GM12878 (cell line): ENCODE data around the gene SON.
A peak's percentile ranks its signal among the peaks of the same experiment; 100 is the strongest.

ENCODE experiments used
- CEBPZ ChIP-seq: fragments of 150-350 bp; IDR thresholded peaks from 2 replicates; pipeline ENCODE4 v1.6.1; 2016; ENCODE audit warnings: low read depth, low read length
- CHD2 ChIP-seq: IDR thresholded peaks from 2 replicates; pipeline ENCODE4 v1.6.1; 2011; ENCODE audit warnings: low read depth, low read length, improper control_type of control experiment, borderline replicate concordance
- CREM ChIP-seq: IDR thresholded peaks from 2 replicates; pipeline ENCODE4 v1.6.1; 2014; ENCODE audit warnings: antibody characterized with exemption, low read depth
- CTCF ChIP-seq, 3 experiments: IDR thresholded peaks in 2 of 3; conservative IDR thresholded peaks in 1 of 3; 2 replicates each; pipeline ENCODE4 v1.5.1; 2011; ENCODE audit warnings: low read depth in 3 of 3, low read length in 3 of 3, mild to moderate bottlenecking in 3 of 3, control low read depth in 2 of 3, moderate library complexity in 2 of 3, inconsistent platforms in 1 of 3, mixed read lengths in 1 of 3; ENCODE audit not compliant: control insufficient read depth in 2 of 3, insufficient read depth in 1 of 3; ENCODE audit errors: extremely low read depth in 1 of 3
- EP300 ChIP-seq, 2 experiments: fragments of 150-350 bp in 1 of 2; IDR thresholded peaks; 2 replicates each; pipeline ENCODE4 v1.6.1; 2011 to 2012; ENCODE audit warnings: low read depth in 2 of 2, low read length in 2 of 2, borderline replicate concordance in 1 of 2, improper control_type of control experiment in 1 of 2, inconsistent platforms in 1 of 2; ENCODE audit not compliant: control insufficient read depth in 1 of 2
- HDAC6 ChIP-seq: fragments of 200-600 bp; sonication (generic); IDR thresholded peaks from one replicate; pipeline ENCODE4 v1.8.0; 2017; ENCODE audit warnings: antibody characterized with exemption; ENCODE audit not compliant: unreplicated experiment
- KDM1A ChIP-seq: fragments of 200-600 bp; sonication (generic); IDR thresholded peaks from 2 replicates; pipeline ENCODE4 v1.6.1; 2016; ENCODE audit warnings: borderline replicate concordance
- PKNOX1 ChIP-seq: fragments of 450-650 bp; IDR thresholded peaks from 2 replicates; pipeline ENCODE4 v1.6.1; 2016; ENCODE audit warnings: mild to moderate bottlenecking
- PML ChIP-seq: IDR thresholded peaks from 2 replicates; pipeline ENCODE4 v1.6.1; 2012; ENCODE audit warnings: low read length, inconsistent platforms
- REST ChIP-seq: IDR thresholded peaks from 2 replicates; pipeline ENCODE4 v1.6.1; 2012; ENCODE audit warnings: mild to moderate bottlenecking, low read depth, low read length
- SREBF2 ChIP-seq: IDR thresholded peaks from 2 replicates; pipeline ENCODE4 v1.6.1; 2012; ENCODE audit warnings: mild to moderate bottlenecking, low read length
- STAT3 ChIP-seq: IDR thresholded peaks from 2 replicates; pipeline ENCODE4 v1.6.1; 2011; ENCODE audit warnings: low read depth, low read length, improper control_type of control experiment
- TAF1 ChIP-seq: IDR thresholded peaks from 2 replicates; pipeline ENCODE4 v1.6.1; 2011; ENCODE audit warnings: mild to moderate bottlenecking, low read depth, low read length, borderline replicate concordance

- TF ChIP-seq CTCF (IDR thresholded peaks at IDR 0.05 in 2 of 3, conservative IDR thresholded peaks at IDR 0.05 in 1 of 3; ENCODE audit: control insufficient read depth in 2 of 3, extremely low read depth in 1 of 3, insufficient read depth in 1 of 3, low read depth in 3 of 3, low read length in 3 of 3) (no peak), CHD2 (peak; percentile 80), STAT3 (no peak), KDM1A (no peak), SREBF2 (no peak), TAF1 (no peak), CEBPZ (no peak), HDAC6 (no peak), REST (no peak), PKNOX1 (no peak), PML (peak; percentile 13; the same call in 1 of the 2 replicates), EP300 (IDR thresholded peaks at IDR 0.05; ENCODE audit: borderline replicate concordance in 1 of 2, control insufficient read depth in 1 of 2, low read depth in 2 of 2, low read length in 2 of 2) (no peak), CREM (no peak)
Measured at GRCh38 chr21:33543505-33544129, 779 bp downstream of the SON start.
